ENCODE data around the gene NIPAL4.
"Not testable (repeated sequence)": the region's sequence is repeated elsewhere in the genome, so short reads cannot be mapped to it uniquely, and the experiment has no call there.

NIPAL4 gene

GRCh38 chr5:157478726-157479125, 18.7 kb downstream of the NIPAL4 start:
- no peak for DNase-seq (ENCODE audit: low read depth)
- TF ChIP-seq CTCF (conservative IDR thresholded peaks at IDR 0.05; ENCODE audit: low read depth, low read length) = no peak
- H3K4me3 ChIP-seq (ENCODE audit: low read depth, low read length) = no peak overlapping the region

GRCh38 chr5:157479166-157479565, 19.2 kb downstream of the NIPAL4 start:
- no peak for DNase-seq (ENCODE audit: low read depth)
- no peak for TF ChIP-seq CTCF (conservative IDR thresholded peaks at IDR 0.05; ENCODE audit: low read depth, low read length)

GRCh38 chr5:157479612-157480510, 19.8 kb downstream of the NIPAL4 start:
- TF ChIP-seq CTCF (conservative IDR thresholded peaks at IDR 0.05; ENCODE audit: low read depth, low read length) = no peak
- no peak overlapping the region for H3K4me3 ChIP-seq (ENCODE audit: low read depth, low read length)
- no peak for DNase-seq (ENCODE audit: low read depth)

More at GRCh38 chr5:157479166-157479565, 19.2 kb downstream of the NIPAL4 start:
- H3K4me3 ChIP-seq (ENCODE audit: low read depth, low read length) = no peak overlapping the region

GRCh38 chr5:157481265-157481664, 21.3 kb downstream of the NIPAL4 start:
- DNase-seq (ENCODE audit: low read depth) = no peak
- no peak for TF ChIP-seq CTCF (conservative IDR thresholded peaks at IDR 0.05; ENCODE audit: low read depth, low read length)
- H3K4me3 ChIP-seq (ENCODE audit: low read depth, low read length) = no peak overlapping the region

GRCh38 chr5:157481666-157482065, 21.7 kb downstream of the NIPAL4 start:
- H3K4me3 ChIP-seq (ENCODE audit: low read depth, low read length) = no peak overlapping the region
- no peak for TF ChIP-seq CTCF (conservative IDR thresholded peaks at IDR 0.05; ENCODE audit: low read depth, low read length)
- DNase-seq (ENCODE audit: low read depth) = no peak

GRCh38 chr5:157482702-157483101, 22.7 kb downstream of the NIPAL4 start:
- not testable (repeated sequence) for DNase-seq (ENCODE audit: low read depth)

GRCh38 chr5:157484768-157485167, 24.8 kb downstream of the NIPAL4 start:
- TF ChIP-seq CTCF (conservative IDR thresholded peaks at IDR 0.05; ENCODE audit: low read depth, low read length) = no peak
- no peak for DNase-seq (ENCODE audit: low read depth)
- H3K4me3 ChIP-seq (ENCODE audit: low read depth, low read length) = no peak overlapping the region

More at GRCh38 chr5:157482702-157483101, 22.7 kb downstream of the NIPAL4 start:
- not testable (repeated sequence) for H3K4me3 ChIP-seq (ENCODE audit: low read depth, low read length)
